PC-9 (cell line): ENCODE measurements around the gene CCER1. TPM values are rescaled to one million over a fixed set of nuclear protein-coding genes. Genes with fewer than 3 reads are reported as not detected.

Experiments
- BruUV-seq: library from RNA; stranded (reverse); fragments of 400-500 nt; replicated peaks from 2 replicates; lab custom pipeline; 2021; lab: Mats Ljungman, UMichigan
- CTCF ChIA-PET: fragments of 300-600 bp; sonication (Branson Sonifier 250); formaldehyde crosslinking; loops from one replicate; lab custom pipeline; 2022; ENCODE audit warnings: antibody characterized with exemption; lab: Charles Lee
- POLR2A ChIA-PET: fragments of 300-600 bp; sonication (Branson Sonifier 250); formaldehyde crosslinking; loops from one replicate; lab custom pipeline; 2022; ENCODE audit warnings: antibody characterized with exemption; ENCODE audit not compliant: unreplicated experiment; lab: Charles Lee
- DNase-seq, 2 experiments: peaks; one replicate each; pipeline versions ENCODE4 v3.0.0 to v3.0.0-alpha.2; 2015 to 2022; ENCODE audit warnings: mixed read lengths in 1 of 2
- H2AFZ ChIP-seq: fragments of 200-600 bp; sonication (generic); 2 replicates; pipeline ENCODE4 v1.8.1; 2017; ENCODE audit warnings: antibody characterized with exemption
- H3F3A ChIP-seq: fragments of 200-600 bp; sonication (generic); 2 replicates; pipeline ENCODE4 v1.8.1; 2017; ENCODE audit warnings: antibody characterized with exemption, mild to moderate bottlenecking, low read depth; ENCODE audit not compliant: insufficient read depth
- H3K27ac ChIP-seq: fragments of 200-600 bp; sonication (generic); 2 replicates; pipeline ENCODE4 v1.6.1; 2016; ENCODE audit warnings: mixed run types
- H3K27me3 ChIP-seq: fragments of 200-600 bp; sonication (generic); 2 replicates; pipeline ENCODE4 v1.6.1; 2016; ENCODE audit warnings: low read depth, mixed run types; ENCODE audit not compliant: insufficient read depth
- H3K36me3 ChIP-seq: fragments of 200-600 bp; sonication (generic); 2 replicates; pipeline ENCODE4 v1.6.1; 2016; ENCODE audit warnings: low read depth, mixed run types
- H3K4me1 ChIP-seq: fragments of 200-600 bp; sonication (generic); replicated peaks from 2 replicates; pipeline ENCODE4 v1.6.1; 2016; ENCODE audit warnings: mixed run types; ENCODE audit not compliant: insufficient read depth
- H3K4me2 ChIP-seq: fragments of 200-600 bp; sonication (generic); 2 replicates; pipeline ENCODE4 v1.6.1; 2017; ENCODE audit warnings: mixed run types
- H3K4me3 ChIP-seq: fragments of 200-600 bp; sonication (generic); 2 replicates; pipeline ENCODE4 v1.6.1; 2016; ENCODE audit warnings: mixed run types
- H3K79me2 ChIP-seq: fragments of 200-600 bp; sonication (generic); 2 replicates; pipeline ENCODE4 v1.6.1; 2017; ENCODE audit warnings: low read depth, mixed run types
- H3K9me2 ChIP-seq: fragments of 200-600 bp; sonication (generic); 2 replicates; pipeline ENCODE4 v1.8.1; 2017; ENCODE audit warnings: mild to moderate bottlenecking; ENCODE audit not compliant: insufficient read depth
- H3K9me3 ChIP-seq: fragments of 200-600 bp; sonication (generic); 2 replicates; pipeline ENCODE4 v1.8.1; 2016; ENCODE audit warnings: low read depth; ENCODE audit not compliant: insufficient read depth
- H4K20me1 ChIP-seq: fragments of 200-600 bp; sonication (generic); 2 replicates; pipeline ENCODE4 v1.8.1; 2017; ENCODE audit not compliant: insufficient read depth
- EZH2 ChIP-seq: fragments of 200-600 bp; sonication (generic); IDR thresholded peaks from 2 replicates; pipeline ENCODE4 v1.8.0; 2017; ENCODE audit warnings: antibody characterized with exemption, low read depth
- intact Hi-C: fragments of 100-400 bp; cut with micrococcal nuclease; formaldehyde crosslinking; loops from one replicate; pipeline ENCODE4 v1.10.0; 2022; ENCODE audit not compliant: unreplicated experiment
- total RNA-seq: library from RNA; stranded (reverse); gene quantifications from 2 replicates; pipeline ENCODE4 v1.2.3, GENCODE V29; 2021
- TF ChIP-seq, protein P1 (sequence below): fragments of 200-600 bp; sonication (generic); conservative IDR thresholded peaks from 2 replicates; pipeline ENCODE4 v1.6.1; 2017; ENCODE audit warnings: mixed run types, antibody characterized with exemption, mild to moderate bottlenecking, moderate library complexity

Gene CCER1
- total RNA-seq, 1 experiment from 2014 or later, result not detected

DNA sequence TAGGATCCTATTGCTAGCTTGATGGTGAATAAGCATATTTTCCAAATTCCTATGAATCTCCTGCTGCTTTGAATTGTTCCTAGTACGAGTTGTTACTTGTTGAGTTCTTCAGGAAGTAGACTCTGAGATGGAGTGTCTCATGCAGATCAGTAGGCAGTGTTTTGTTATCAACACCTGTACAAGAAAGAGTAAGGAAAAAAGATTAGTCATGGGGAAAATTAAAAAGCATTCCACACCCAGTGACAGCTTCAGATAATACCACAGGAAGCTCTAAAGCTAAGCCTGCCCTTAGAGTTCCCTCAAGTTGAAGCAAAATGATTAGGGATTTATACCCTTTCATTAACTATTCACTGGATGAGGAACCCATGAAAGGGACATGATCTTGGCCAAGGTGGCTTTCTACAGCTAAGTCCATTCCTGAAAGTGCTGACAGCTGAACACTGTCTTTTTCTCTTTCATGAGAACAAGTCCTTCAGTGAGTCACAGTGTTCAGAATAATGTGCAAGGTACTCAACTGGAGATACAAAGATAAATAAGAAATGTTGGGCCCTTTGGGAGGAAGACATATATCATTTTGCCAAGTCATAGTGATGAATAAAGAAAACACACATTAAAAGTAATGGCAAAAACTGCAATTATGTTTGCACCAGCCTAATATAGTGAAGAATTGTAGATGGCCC, 49.1 kb downstream of the CCER1 start:
- TF ChIP-seq EZH2, result no peak
- TF ChIP-seq, protein P1, sequence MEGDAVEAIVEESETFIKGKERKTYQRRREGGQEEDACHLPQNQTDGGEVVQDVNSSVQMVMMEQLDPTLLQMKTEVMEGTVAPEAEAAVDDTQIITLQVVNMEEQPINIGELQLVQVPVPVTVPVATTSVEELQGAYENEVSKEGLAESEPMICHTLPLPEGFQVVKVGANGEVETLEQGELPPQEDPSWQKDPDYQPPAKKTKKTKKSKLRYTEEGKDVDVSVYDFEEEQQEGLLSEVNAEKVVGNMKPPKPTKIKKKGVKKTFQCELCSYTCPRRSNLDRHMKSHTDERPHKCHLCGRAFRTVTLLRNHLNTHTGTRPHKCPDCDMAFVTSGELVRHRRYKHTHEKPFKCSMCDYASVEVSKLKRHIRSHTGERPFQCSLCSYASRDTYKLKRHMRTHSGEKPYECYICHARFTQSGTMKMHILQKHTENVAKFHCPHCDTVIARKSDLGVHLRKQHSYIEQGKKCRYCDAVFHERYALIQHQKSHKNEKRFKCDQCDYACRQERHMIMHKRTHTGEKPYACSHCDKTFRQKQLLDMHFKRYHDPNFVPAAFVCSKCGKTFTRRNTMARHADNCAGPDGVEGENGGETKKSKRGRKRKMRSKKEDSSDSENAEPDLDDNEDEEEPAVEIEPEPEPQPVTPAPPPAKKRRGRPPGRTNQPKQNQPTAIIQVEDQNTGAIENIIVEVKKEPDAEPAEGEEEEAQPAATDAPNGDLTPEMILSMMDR, result no peak
- H3K27ac ChIP-seq, result 0 out of 2 replicates have a peak overlapping the region, but pooled peaks have one; percentile 4
- no peaks in the 10 kb centered on the region; the same call in 1 of the 2 replicates for H3K9me2 ChIP-seq
- BruUV-seq, result no TSS peak
- H3K9me3 ChIP-seq, result no peaks in the 10 kb centered on the region
- no peak overlapping the region for H3K4me3 ChIP-seq
- no peaks in the 10 kb centered on the region for H3K79me2 ChIP-seq
- no peaks in the 10 kb centered on the region for H3K27me3 ChIP-seq
- intact Hi-C loops, result no loop called here
- ChIA-PET POLR2A (interaction anchor here (0.7 kb wide), 1 partner anchor 96 kb away, joined by 4 read pairs; no protein-coding TSS in a partner anchor), CTCF (no interaction called here)
- H3K4me1 ChIP-seq, result peaks cover 4% of the 10 kb centered on the region; the same call in 1 of the 2 replicates
- no peak overlapping the region; the same call in 1 of the 2 replicates for H2AFZ ChIP-seq
- no peaks in the 10 kb centered on the region for H4K20me1 ChIP-seq
- peak in 1 of 2 experiments; percentile 2 for DNase-seq
- no peak overlapping the region for H3K4me2 ChIP-seq
- H3K36me3 ChIP-seq, result no peaks in the 10 kb centered on the region
- H3F3A ChIP-seq, result no peaks in the 10 kb centered on the region

DNA sequence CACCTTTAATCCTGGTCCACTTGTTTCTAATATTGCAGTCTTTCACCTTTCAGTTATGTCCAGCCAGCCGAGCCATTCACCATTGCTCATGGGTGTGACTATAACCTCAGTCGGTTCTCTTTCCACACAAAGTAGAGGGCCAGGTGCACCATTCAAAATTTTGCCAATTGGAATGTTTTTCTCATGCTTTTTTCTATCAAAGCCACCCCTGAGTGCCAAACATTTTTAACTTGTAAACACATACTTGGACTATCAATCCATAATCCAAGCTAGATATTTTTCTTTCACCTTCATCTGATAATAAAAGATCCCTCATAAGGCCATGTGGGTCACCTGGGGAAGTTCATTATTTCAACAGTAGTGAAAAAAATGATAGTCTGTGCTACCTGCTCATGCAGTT, 52.4 kb downstream of the CCER1 start:
- ChIA-PET CTCF (no interaction called here), POLR2A (no interaction called here)
- Histone ChIP-seq H3K27me3 (no peaks in the 10 kb centered on the region), H3K4me1 (0 out of 2 replicates have a peak, but pooled peaks cover 4% of the 10 kb centered on the region), H3K4me2 (no peak overlapping the region), H3K9me2 (no peaks in the 10 kb centered on the region; the same call in 1 of the 2 replicates), H3K9me3 (no peaks in the 10 kb centered on the region), H3K4me3 (no peak overlapping the region), H3K36me3 (no peaks in the 10 kb centered on the region), H4K20me1 (no peaks in the 10 kb centered on the region), H3K27ac (no peak overlapping the region), H3K79me2 (no peaks in the 10 kb centered on the region), H2AFZ (no peak overlapping the region), H3F3A (no peaks in the 10 kb centered on the region)
- BruUV-seq, result no TSS peak
- no peak for DNase-seq
- TF ChIP-seq, protein P1, result no peak
- TF ChIP-seq EZH2, result no peak
- intact Hi-C loops, result no loop called here

Other genes with a start within 250 kb of the CCER1 start
- not detected in 2 replicates for gene EPYC, start 49.8 kb upstream of the CCER1 start, total RNA-seq
- not detected in 2 replicates for gene KERA, start 102.8 kb upstream of the CCER1 start, total RNA-seq
- not detected in 2 replicates for gene LUM, start 156.3 kb upstream of the CCER1 start, total RNA-seq
- not detected in 2 replicates for gene DCN, start 227.6 kb upstream of the CCER1 start, total RNA-seq